Activated CD8-positive, alpha-beta T cell treated with anti-CD3 and anti-CD28 coated beads for 36 hours (primary cell): Measurements from ENCODE around the gene IGF2R. TPM values are rescaled to one million over a fixed set of nuclear protein-coding genes. Genes with fewer than 3 reads are reported as not detected.

Experiments
- ATAC-seq: fragments of 200-7000 bp; cut with Tn5 transposase; one replicate; pipeline ENCODE4 v1.10.0; 2021; ENCODE audit warnings: mild to moderate bottlenecking, moderate library complexity
- CTCF ChIA-PET: fragments of 350-600 bp; sonication (Branson Sonifier 250); formaldehyde crosslinking; loops from one replicate; lab custom pipeline; 2021; ENCODE audit warnings: antibody characterized with exemption; lab: Charles Lee
- POLR2A ChIA-PET: fragments of 350-600 bp; sonication (Branson Sonifier 250); formaldehyde crosslinking; loops from one replicate; lab custom pipeline; 2021; ENCODE audit warnings: antibody characterized with exemption; lab: Charles Lee
- DNase-seq: peaks from one replicate; pipeline ENCODE4 v3.0.0-alpha.2; 2020
- H3K27ac Mint-ChIP-seq: one replicate; pipeline ENCODE4 v1.8.0; 2021; ENCODE audit warnings: mild to moderate bottlenecking, mixed read lengths
- H3K27me3 Mint-ChIP-seq: one replicate; pipeline ENCODE4 v1.8.0; 2021; ENCODE audit warnings: mixed read lengths
- H3K36me3 Mint-ChIP-seq: one replicate; pipeline ENCODE4 v1.8.0; 2021; ENCODE audit warnings: low read depth, mixed read lengths
- H3K4me1 Mint-ChIP-seq: one replicate; pipeline ENCODE4 v1.8.0; 2021; ENCODE audit warnings: low read depth, mixed read lengths
- H3K4me3 Mint-ChIP-seq: one replicate; pipeline ENCODE4 v1.8.0; 2021; ENCODE audit warnings: mild to moderate bottlenecking, moderate library complexity, mixed read lengths
- H3K9me3 Mint-ChIP-seq: one replicate; pipeline ENCODE4 v1.8.0; 2021; ENCODE audit warnings: mixed read lengths
- CTCF ChIP-seq: fragments of 200-600 bp; IDR thresholded peaks from one replicate; pipeline ENCODE4 v1.8.0; 2022; ENCODE audit warnings: antibody characterized with exemption, mild to moderate bottlenecking
- intact Hi-C: fragments of 100-400 bp; cut with micrococcal nuclease; formaldehyde crosslinking; loops from one replicate; pipeline ENCODE4 v1.10.0; 2022
- total RNA-seq, 2 experiments: library from RNA; stranded (reverse); gene quantifications; one replicate each; pipeline ENCODE4 v1.2.3, GENCODE V29; 2021

Gene IGF2R
- total RNA-seq, 2 experiments from 2014 or later = 81.7 to 82.4 TPM

DNA sequence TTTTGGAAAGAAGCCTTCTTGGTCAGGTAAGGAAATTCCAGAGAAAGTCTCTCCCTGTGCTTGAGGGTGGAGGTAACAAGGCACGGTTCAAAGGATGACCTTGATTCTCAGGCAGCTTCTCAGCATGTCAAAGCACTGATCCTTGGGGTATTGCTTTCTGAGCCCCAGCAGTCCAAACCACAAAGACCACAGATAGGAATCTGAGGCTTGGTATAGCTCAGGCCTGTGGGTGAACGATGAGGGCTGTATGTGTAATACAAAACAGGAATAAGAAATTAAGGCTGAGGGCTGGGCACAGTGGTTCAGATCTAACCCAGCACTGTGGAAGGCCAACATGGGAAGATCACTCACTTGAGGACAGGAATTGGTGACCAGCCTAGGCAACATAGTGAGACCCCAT, 82.5 kb downstream of the IGF2R start:
- Mint-ChIP-seq H3K36me3 (peaks cover 81% of the 10 kb centered on the region), H3K27ac (peak overlapping the region; percentile 13), H3K27me3 (no peaks in the 10 kb centered on the region), H3K4me3 (no peak overlapping the region), H3K4me1 (peaks cover 21% of the 10 kb centered on the region), H3K9me3 (no peaks in the 10 kb centered on the region)
- CTCF ChIA-PET = no interaction called here
- TF ChIP-seq CTCF = no peak
- DNase-seq = no peak
- intact Hi-C loops = no loop called here
- POLR2A ChIA-PET = no interaction called here
- peak; percentile 20 for ATAC-seq

GRCh38 chr6:160054271-160054670, 85.4 kb downstream of the IGF2R start:
- Mint-ChIP-seq H3K27me3 (no peaks in the 10 kb centered on the region), H3K27ac (no peak overlapping the region), H3K4me1 (peaks cover 25% of the 10 kb centered on the region), H3K9me3 (no peaks in the 10 kb centered on the region), H3K4me3 (no peak overlapping the region), H3K36me3 (peaks cover 78% of the 10 kb centered on the region)
- DNase-seq (no peak), ATAC-seq (no peak)
- ChIA-PET CTCF (no interaction called here), POLR2A (no interaction called here)
- TF ChIP-seq CTCF = no peak
- intact Hi-C loops = no loop called here

- no peak for TF ChIP-seq CTCF
- no peak overlapping the region for H3K27ac Mint-ChIP-seq
- intact Hi-C loops = no loop called here
- CTCF ChIA-PET = interaction anchor here (1.1 kb wide), 1 partner anchor 87 kb away, joined by 3 read pairs; no protein-coding TSS in a partner anchor
- POLR2A ChIA-PET = no interaction called here
- ATAC-seq (no peak), DNase-seq (no peak)
- H3K27me3 Mint-ChIP-seq = no peaks in the 10 kb centered on the region
- H3K4me3 Mint-ChIP-seq = no peak overlapping the region
- peaks cover 22% of the 10 kb centered on the region for H3K4me1 Mint-ChIP-seq
- peaks cover 78% of the 10 kb centered on the region for H3K36me3 Mint-ChIP-seq
- no peaks in the 10 kb centered on the region for H3K9me3 Mint-ChIP-seq
Measured at GRCh38 chr6:160054913-160055312, 86.0 kb downstream of the IGF2R start.

DNA sequence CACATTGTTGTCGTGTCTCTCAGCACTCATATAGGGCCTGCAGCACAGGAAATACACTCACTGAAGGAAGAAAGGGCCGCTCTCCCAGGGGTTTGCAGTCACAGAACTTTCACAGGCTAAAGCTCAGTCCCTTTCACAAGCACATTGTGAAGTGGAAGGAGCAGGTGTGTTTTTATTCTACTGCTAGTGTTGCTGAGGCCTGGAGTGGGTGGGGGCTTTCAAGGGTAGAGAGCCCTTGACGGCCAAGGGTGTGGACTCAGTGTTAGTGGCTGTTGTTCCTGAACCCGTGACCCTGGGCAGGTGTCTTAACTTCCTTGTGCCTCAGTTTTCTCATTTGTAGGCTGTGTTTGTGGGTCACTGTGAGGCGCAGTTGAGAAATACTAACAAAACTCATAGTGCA, 86.5 kb downstream of the IGF2R start:
- Mint-ChIP-seq H3K36me3 (peaks cover 73% of the 10 kb centered on the region), H3K4me3 (no peak overlapping the region), H3K27ac (no peak overlapping the region), H3K4me1 (peaks cover 21% of the 10 kb centered on the region), H3K27me3 (no peaks in the 10 kb centered on the region), H3K9me3 (no peaks in the 10 kb centered on the region)
- POLR2A ChIA-PET = no interaction called here
- intact Hi-C loops = no loop called here
- ATAC-seq (no peak), DNase-seq (no peak)
- TF ChIP-seq CTCF = no peak
- CTCF ChIA-PET = interaction anchor here (1.1 kb wide), 1 partner anchor 88 kb away, joined by 3 read pairs; no protein-coding TSS in a partner anchor

DNA sequence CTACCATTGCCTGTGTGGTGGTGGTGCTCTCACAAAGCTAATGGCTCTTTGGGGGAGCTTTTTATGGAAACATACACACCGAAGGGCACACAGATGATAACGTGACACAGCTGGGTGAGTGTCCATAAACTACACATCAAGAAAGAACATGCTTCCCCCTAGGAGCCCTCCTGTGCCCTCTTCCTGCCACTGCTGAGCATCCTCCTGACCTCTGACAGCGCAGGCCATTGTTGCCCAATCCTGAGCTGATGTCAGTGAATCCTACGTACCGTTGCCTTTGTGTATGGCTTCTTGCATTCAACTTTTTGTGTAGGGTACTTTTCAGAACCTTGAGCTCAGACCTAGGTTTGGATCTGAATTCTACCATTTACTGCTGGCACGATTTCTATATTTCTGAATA, 86.9 kb downstream of the IGF2R start:
- H3K36me3 Mint-ChIP-seq = peaks cover 73% of the 10 kb centered on the region
- ATAC-seq (no peak), DNase-seq (no peak)
- no peaks in the 10 kb centered on the region for H3K27me3 Mint-ChIP-seq
- intact Hi-C loops = no loop called here
- H3K9me3 Mint-ChIP-seq = no peaks in the 10 kb centered on the region
- peaks cover 16% of the 10 kb centered on the region for H3K4me1 Mint-ChIP-seq
- no peak overlapping the region for H3K27ac Mint-ChIP-seq
- ChIA-PET POLR2A (no interaction called here), CTCF (interaction anchor here (1.1 kb wide), 1 partner anchor 88 kb away, joined by 3 read pairs; no protein-coding TSS in a partner anchor)
- TF ChIP-seq CTCF = no peak
- no peak overlapping the region for H3K4me3 Mint-ChIP-seq
